GM19035 (cell line): ENCODE measurements around the gene ZFTA.
A peak's percentile ranks its signal among the peaks of the same experiment; 100 is the strongest.
"Not testable (repeated sequence)": the region's sequence is repeated elsewhere in the genome, so short reads cannot be mapped to it uniquely, and the experiment has no call there.

ENCODE experiments used
- ATAC-seq: cut with Tn5 transposase; IDR thresholded peaks from one replicate; pipeline ENCODE4 v1.9.1; 2021; ENCODE audit not compliant: unreplicated experiment

Gene ZFTA

GRCh38 chr11:63779039-63779438 lies 10.5 kb upstream of the ZFTA start:
- no peak for ATAC-seq

GRCh38 chr11:63775191-63775590 lies 6.6 kb upstream of the ZFTA start:
- ATAC-seq, result no peak

GRCh38 chr11:63771741-63772318 lies 3.3 kb upstream of the ZFTA start:
- ATAC-seq, result not testable (repeated sequence)

- ATAC-seq, result no peak
These were observed 2.2 kb upstream of the ZFTA start for GRCh38 chr11:63770763-63771162.

GRCh38 chr11:63769714-63770455 lies 1.3 kb upstream of the ZFTA start:
- no peak for ATAC-seq

- peak; percentile 41 for ATAC-seq
These were observed 603 bp upstream of the ZFTA start for GRCh38 chr11:63769042-63769713.

- no peak for ATAC-seq
These were observed 874 bp downstream of the ZFTA start for GRCh38 chr11:63767565-63768236.

- no peak for ATAC-seq
These were observed 1.4 kb downstream of the ZFTA start for GRCh38 chr11:63767267-63767564.

GRCh38 chr11:63766531-63767235 lies 1.9 kb downstream of the ZFTA start:
- no peak for ATAC-seq

- ATAC-seq, result no peak
These were observed 2.8 kb downstream of the ZFTA start for GRCh38 chr11:63765688-63766241.

GRCh38 chr11:63764679-63765647 lies 3.6 kb downstream of the ZFTA start:
- no peak for ATAC-seq

GRCh38 chr11:63764340-63764678 lies 4.3 kb downstream of the ZFTA start:
- ATAC-seq, result no peak

- no peak for ATAC-seq
These were observed 4.9 kb downstream of the ZFTA start for GRCh38 chr11:63763496-63764339.

GRCh38 chr11:63762654-63763495 lies 5.7 kb downstream of the ZFTA start:
- ATAC-seq, result no peak

GRCh38 chr11:63761931-63762653 lies 6.5 kb downstream of the ZFTA start:
- ATAC-seq, result no peak

GRCh38 chr11:63761188-63761587 lies 7.4 kb downstream of the ZFTA start:
- ATAC-seq, result no peak

GRCh38 chr11:63760487-63761079 lies 8.0 kb downstream of the ZFTA start:
- ATAC-seq, result no peak
